ENCODE results near the gene NUDT16.

GRCh38 chr3:131374741-131375140 lies 6.8 kb upstream of the NUDT16 start:
- TF ChIP-seq CTCF (optimal IDR thresholded peaks at IDR 0.05 in 1 of 3, IDR thresholded peaks at IDR 0.05 in 1 of 3, conservative IDR thresholded peaks at IDR 0.05 in 1 of 3; ENCODE audit: extremely low read depth in 1 of 3, insufficient read depth in 2 of 3, low read length in 3 of 3) (no peak), EZH2 (IDR thresholded peaks at IDR 0.05; ENCODE audit: low read length) (no peak)
